AG09309 (cell line): ENCODE data around the gene PPM1L.

Source experiments
- DNase-seq: peaks from one replicate; pipeline ENCODE4 v3.0.0-alpha.2; 2010; ENCODE audit warnings: low read depth
- H3K4me3 ChIP-seq: 2 replicates; pipeline ENCODE4 v1.5.1; 2011; ENCODE audit warnings: mild to moderate bottlenecking, low read depth, low read length, moderate library complexity; ENCODE audit not compliant: control insufficient read depth
- CTCF ChIP-seq: IDR thresholded peaks from 2 replicates; pipeline ENCODE4 v1.5.1; 2011; ENCODE audit warnings: mild to moderate bottlenecking, low read depth, low read length, inconsistent platforms; ENCODE audit not compliant: insufficient read depth, control insufficient read depth; ENCODE audit errors: missing control alignments

Gene PPM1L

GRCh38 chr3:160778480-160778879 is 22.4 kb downstream of the PPM1L start:
- no peak for TF ChIP-seq CTCF
- no peak for DNase-seq
- H3K4me3 ChIP-seq: no peak overlapping the region

- TF ChIP-seq CTCF: no peak
- no peak for DNase-seq
Observed at GRCh38 chr3:160779040-160779439, 23.0 kb downstream of the PPM1L start.

GRCh38 chr3:160780245-160780644 is 24.2 kb downstream of the PPM1L start:
- no peak for TF ChIP-seq CTCF
- DNase-seq: no peak
- H3K4me3 ChIP-seq: no peak overlapping the region

More at GRCh38 chr3:160779040-160779439, 23.0 kb downstream of the PPM1L start:
- no peak overlapping the region for H3K4me3 ChIP-seq

GRCh38 chr3:160781402-160781801 is 25.4 kb downstream of the PPM1L start:
- no peak for DNase-seq
- no peak for TF ChIP-seq CTCF
- no peak overlapping the region for H3K4me3 ChIP-seq

GRCh38 chr3:160781863-160782262 is 25.8 kb downstream of the PPM1L start:
- DNase-seq: no peak
- H3K4me3 ChIP-seq: no peak overlapping the region
- no peak for TF ChIP-seq CTCF

GRCh38 chr3:160784853-160785252 is 28.8 kb downstream of the PPM1L start:
- TF ChIP-seq CTCF: no peak
- no peak overlapping the region for H3K4me3 ChIP-seq
- no peak for DNase-seq

- no peak for DNase-seq
- no peak for TF ChIP-seq CTCF
- no peak overlapping the region for H3K4me3 ChIP-seq
Observed at GRCh38 chr3:160790726-160791125, 34.7 kb downstream of the PPM1L start.
